Glomerular endothelial cell (primary cell): ENCODE measurements around the gene SLC27A5. TPM values are rescaled to one million over a fixed set of nuclear protein-coding genes. Genes with fewer than 3 reads are reported as not detected.
"Not testable (repeated sequence)": the region's sequence is repeated elsewhere in the genome, so short reads cannot be mapped to it uniquely, and the experiment has no call there.

Experiments
- DNase-seq: peaks from one replicate; pipeline ENCODE4 v3.0.0-alpha.2; 2011; ENCODE audit warnings: low read depth, low spot score; ENCODE audit errors: extremely low read depth
- total RNA-seq: library from RNA; depleted of rRNA; stranded (reverse); fragments of >200 nt; gene quantifications from 2 replicates; pipeline ENCODE4 v1.2.3, GENCODE V29; 2015

The SLC27A5 gene
- total RNA-seq, 1 donor from 2014 or later: 8.7 TPM

GRCh38 chr19:58499021-58499927 is 12.5 kb downstream of the SLC27A5 start:
- peak; percentile 89 for DNase-seq

DNA sequence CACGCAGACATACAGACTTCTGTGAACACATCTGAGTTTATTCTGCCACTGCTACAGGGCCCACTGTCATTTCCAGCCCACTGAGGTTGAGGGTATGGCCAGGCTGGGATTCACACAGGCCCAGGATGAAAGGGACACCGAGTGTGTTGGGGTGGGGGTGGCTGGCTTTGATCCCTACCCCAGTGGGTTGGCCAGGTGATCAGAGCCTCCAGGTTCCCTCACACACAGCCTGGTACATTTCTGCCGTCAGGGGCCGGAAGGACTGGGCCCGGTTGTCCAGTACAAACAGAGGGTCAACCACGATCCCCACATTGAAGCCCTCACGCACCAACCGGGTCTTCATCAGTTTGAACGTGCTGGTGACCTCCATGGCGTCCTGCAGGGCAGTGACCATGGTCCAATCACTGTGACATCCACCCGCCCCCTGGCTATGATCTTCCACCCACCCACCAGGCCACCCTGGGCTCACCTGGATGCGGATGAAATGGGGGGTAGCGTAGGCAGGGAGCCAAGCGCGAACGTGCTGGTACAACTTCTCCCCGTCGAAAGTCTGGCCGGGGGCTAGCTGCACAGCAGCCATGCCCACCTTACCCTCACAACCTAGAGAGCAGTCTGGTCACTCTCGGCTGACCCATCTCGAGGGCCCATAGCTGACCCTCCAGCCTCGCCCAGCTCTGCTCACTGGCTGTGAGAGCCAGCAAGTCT is 13.3 kb downstream of the SLC27A5 start:
- no peak for DNase-seq

DNA sequence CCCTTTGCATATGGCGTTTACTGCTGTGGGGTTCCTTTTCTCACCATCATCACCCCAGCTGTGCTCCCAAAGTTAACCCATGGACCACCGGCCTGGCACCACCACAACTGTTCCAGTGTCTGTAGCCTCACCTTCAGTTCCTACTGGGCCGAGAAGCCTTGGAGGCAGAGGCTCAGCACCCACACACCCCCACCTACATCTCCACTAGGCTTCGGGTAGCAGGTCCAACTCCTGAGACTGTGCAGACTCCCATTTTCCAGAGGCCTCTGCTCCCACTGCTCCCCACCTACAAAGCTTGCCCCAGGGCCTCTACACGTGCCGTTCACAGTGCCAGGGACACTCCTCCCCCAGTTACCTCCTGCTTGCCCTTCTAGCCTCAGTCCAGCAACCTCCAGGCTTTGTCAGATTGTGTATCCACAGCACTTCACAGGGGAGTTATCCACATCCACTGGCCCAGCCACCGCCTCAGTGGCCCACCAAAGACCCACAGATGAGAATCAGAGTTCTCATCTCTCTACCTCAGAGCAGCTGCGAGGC is 14.1 kb downstream of the SLC27A5 start:
- DNase-seq: no peak

DNA sequence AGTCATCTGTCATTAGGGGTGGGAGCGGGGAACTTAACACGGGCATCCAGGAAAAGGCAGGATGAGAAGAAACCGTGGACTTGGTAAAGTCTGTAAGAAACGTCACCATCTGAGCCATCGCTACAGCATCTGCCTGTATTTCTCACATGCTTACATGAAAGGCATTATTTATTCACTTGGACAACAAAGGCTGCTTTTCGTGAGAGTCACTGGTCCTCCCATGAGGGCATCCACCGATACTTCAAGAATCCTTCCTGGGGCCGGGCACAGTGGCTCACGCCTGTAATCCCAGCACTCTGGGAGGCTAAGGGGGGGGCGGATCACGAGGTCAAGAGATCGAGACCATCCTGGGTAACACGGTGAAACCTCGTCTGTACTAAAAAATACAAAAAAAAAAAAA is 19.5 kb downstream of the SLC27A5 start:
- no peak for DNase-seq

GRCh38 chr19:58491393-58491792 is 20.4 kb downstream of the SLC27A5 start:
- no peak for DNase-seq

- DNase-seq: not testable (repeated sequence)
Measured at GRCh38 chr19:58484349-58484748, 27.4 kb downstream of the SLC27A5 start.

- DNase-seq: no peak
Measured at GRCh38 chr19:58483776-58484175, 28.0 kb downstream of the SLC27A5 start.

- no peak for DNase-seq
Measured at GRCh38 chr19:58482372-58482771, 29.4 kb downstream of the SLC27A5 start.

DNA sequence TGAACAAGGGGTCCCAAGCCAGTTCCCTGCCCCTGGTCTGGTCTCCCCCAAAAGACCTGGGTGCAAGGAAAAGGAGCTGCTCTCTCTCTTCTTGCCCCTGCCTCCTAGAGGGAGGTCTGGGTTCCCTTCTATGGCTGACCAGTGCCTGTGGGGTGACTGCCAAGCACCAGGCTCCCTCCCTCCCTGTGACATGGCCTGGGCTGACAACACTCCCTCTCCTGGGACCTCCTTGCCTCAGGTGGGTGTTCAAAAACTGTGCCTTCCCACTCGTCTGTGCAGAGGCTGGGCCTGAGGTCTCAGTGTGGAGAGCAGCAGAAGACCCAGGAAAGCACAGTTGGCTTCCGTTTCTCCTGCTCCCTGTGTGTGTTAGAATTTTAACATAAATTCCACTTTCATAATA is 31.0 kb downstream of the SLC27A5 start:
- no peak for DNase-seq

DNA sequence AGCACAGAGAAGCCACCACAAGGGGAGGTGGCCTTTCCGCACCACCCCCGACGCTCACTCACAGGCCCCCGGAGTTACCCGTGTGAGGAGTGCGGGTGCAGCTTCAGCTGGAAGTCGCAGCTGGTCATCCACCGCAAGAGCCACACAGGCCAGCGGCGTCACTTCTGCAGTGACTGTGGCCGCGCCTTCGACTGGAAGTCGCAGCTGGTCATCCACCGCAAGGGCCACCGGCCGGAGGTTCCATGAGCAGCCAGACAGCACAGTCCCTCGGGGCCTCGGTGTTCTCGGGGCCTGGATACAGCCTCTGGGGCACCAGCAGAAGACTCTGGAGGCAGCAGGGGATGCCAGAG is 31.3 kb downstream of the SLC27A5 start:
- no peak for DNase-seq

- DNase-seq: no peak
Measured at GRCh38 chr19:58479736-58480480, 31.9 kb downstream of the SLC27A5 start.

DNA sequence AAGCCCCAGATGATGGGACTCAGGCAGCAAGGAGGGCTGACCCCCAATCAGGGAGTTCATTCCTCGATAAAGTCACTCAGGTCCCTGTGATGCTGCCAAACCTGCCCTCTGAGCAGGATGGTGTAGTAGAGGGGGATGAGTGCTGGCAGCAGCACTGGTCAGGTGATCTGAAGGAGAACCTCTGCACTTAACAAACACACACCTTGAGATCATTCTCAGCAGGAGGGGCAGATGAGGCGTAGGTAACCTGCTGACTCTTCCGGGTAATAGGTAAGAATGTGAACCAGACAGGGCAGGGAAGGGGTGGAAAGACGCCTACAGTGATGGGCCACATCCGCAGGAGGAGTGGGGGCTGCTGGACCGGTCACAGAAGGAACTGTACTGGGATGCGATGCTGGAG is 32.5 kb downstream of the SLC27A5 start:
- no peak for DNase-seq

DNA sequence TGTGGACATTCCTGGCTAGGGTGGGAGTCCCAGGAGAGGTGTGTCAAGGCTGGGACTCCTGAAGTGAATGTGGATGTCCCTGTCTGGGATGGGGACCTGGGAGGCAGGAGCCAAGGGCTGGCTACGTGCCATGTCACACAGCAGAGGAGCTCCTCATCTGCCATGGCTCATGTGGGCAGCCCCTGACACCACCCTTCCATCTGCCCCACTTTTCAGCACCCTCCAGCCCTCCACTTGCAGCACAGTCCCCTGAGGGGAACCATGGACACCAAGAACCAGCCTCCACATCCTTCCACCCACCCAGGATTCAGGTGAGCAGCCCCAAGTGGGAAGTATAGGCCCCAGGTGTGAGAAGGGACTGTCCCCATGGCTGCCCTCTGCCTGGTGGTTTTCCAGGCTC is 33.9 kb downstream of the SLC27A5 start:
- DNase-seq: no peak

DNA sequence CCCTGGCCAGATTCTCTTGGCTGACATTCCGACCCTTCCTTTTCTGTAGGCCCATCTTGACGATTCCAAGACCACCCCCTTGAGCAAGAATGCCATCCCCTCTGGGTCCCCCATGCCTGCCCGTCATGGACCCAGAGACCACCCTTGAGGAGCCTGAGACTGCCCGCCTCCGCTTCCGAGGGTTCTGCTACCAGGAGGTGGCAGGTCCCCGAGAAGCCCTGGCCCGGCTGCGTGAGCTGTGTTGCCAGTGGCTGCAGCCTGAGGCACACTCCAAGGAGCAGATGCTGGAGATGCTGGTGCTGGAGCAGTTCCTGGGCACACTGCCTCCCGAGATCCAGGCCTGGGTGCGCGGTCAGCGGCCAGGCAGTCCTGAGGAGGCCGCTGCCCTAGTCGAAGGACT is 34.7 kb downstream of the SLC27A5 start:
- no peak for DNase-seq

DNA sequence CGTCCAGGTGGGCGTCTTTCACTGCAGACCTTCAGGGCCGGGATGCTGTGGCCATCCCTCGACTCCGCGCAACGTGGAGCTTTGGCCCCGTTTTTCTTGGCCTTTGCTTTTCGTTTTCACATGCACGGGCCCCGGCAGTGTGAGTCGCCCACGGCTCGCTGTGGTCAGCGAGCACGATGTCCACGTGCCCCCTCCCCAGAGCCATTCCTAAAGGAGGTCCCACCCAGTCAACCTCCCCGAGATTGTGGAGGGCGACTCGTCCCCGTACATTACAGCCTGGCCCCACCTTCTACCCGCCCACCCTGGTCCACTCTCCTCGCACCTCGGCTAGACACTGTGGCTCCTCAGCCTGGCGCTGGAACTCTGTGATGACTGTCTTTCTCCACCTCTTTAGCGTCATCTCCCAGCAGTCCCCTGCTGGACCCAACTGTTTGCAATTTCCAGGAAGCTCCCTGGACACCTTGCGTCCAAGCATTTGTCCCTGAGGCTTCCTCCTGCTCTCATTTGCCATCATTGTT is 35.2 kb downstream of the SLC27A5 start:
- DNase-seq: no peak

DNA sequence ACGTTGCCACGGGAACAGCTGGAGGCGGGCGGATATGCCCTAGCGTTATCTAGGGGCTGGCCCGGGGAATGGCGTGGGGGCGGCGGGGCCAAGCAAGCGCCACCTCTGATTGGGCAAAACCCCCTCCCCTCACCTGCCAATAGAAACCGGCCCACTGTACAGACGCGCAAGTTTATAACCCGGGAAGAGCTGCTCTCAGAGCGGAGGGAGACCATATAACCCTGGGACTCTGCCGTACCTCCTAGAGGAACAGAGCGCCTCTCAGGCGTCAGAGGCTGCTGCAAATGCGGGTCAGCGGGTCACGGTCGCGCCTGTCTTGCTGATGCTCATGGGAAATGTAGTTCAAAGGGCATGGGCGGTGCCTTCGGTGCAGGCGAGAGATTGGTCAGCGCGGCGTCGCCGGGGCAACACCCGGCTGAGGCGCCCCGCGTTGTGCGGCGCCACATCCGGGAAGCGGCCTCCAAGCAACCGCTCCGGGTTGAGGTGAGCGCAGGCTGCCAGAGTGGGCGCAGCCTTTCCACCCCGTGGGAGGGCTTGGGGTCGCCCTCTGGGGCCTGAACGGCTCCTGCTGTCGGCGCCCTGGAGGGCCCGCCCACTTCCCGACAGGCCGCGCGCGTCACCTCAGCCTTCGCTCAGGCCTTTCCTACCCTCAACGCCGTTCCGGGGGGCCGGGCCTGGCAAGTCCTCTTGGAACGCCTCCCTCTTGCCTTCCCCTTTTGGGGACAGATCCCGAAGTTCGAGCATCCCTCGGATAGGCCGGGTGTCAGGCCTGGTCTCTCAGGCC is 35.9 kb downstream of the SLC27A5 start, which contains the start of gene ZNF446:
Gene ZNF446, plus strand, starts transcription at position 639 of the 784 bp plus-strand sequence. CDS start 867 bp downstream, outside the sequence.
- peak; percentile 76 for DNase-seq

DNA sequence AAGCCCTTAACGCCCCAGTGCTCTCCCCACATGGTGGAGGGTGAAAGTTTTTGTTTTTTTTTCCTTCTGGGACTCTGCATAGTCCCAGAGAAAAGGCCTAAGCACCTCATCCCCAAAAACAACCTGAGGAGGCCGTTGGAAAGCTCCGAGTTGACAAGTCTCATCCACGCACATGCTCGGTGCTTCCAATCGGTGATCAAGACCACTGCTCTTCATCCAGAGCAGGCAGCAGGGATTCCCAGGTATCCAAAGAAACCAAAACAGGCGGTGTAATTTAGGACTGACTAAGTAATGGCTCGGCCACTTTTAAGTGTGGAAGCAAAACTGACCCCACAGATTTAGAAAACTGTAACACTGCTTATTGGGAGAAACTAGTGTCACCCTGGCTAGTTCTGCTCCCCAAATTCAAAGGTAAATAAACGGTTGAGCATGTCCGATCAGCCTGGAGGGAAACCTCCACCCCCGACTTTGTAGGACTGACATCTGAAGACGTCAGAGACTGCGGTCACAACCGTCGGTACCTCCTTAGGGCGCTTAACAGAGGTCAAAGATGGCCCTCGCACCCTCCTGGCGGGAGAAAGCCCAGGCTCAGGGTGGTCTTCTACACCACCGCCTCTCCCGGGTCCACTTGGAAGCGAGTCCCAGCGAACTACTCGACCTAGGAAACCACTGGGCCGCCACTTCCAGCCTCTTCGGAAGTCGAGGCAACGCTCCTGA is 36.6 kb downstream of the SLC27A5 start:
- DNase-seq: no peak

- DNase-seq: no peak
Measured at GRCh38 chr19:58474291-58474996, 37.3 kb downstream of the SLC27A5 start.

GRCh38 chr19:58473775-58474174 is 38.0 kb downstream of the SLC27A5 start:
- no peak for DNase-seq
